K562 (cell line): ENCODE data around the gene TRIM40. TPM values are rescaled to one million over a fixed set of nuclear protein-coding genes. Genes with fewer than 3 reads are reported as not detected.

Source experiments
- CREB3L1 ChIP-seq: fragments of 450-650 bp; IDR thresholded peaks from 2 replicates; pipeline ENCODE4 v1.6.1; 2014; ENCODE audit warnings: low read depth, mild to moderate bottlenecking, moderate library complexity, borderline replicate concordance
- CTBP1 ChIP-seq: fragments of 450-650 bp; IDR thresholded peaks from 2 replicates; pipeline ENCODE4 v1.6.1; 2016; ENCODE audit warnings: borderline replicate concordance
- ESRRB ChIP-seq: fragments of 250-450 bp; sonication (Bioruptor Pico); IDR thresholded peaks from 2 replicates; pipeline ENCODE4 v1.5.0; 2020; ENCODE audit warnings: mild to moderate bottlenecking, moderate library complexity, borderline replicate concordance
- FOXK2 ChIP-seq, 2 experiments: fragments of 450-650 bp; IDR thresholded peaks in 1 of 2; conservative IDR thresholded peaks in 1 of 2; 2 replicates each; pipeline ENCODE4 v1.6.1; 2016; ENCODE audit warnings: low read depth in 2 of 2, mild to moderate bottlenecking in 1 of 2
- KLF1 ChIP-seq: fragments of 450-650 bp; IDR thresholded peaks from 2 replicates; pipeline ENCODE4 v1.6.1; 2016; ENCODE audit warnings: missing genetic modification characterization, missing compliant biosample characterization
- KLF16 ChIP-seq: IDR thresholded peaks from 2 replicates; pipeline ENCODE4 v1.6.1; 2016; ENCODE audit warnings: antibody characterized with exemption
- LEF1 ChIP-seq: fragments of 450-650 bp; IDR thresholded peaks from 2 replicates; pipeline ENCODE4 v1.6.1; 2016; ENCODE audit warnings: mild to moderate bottlenecking
- MCM5 ChIP-seq: fragments of 450-650 bp; IDR thresholded peaks from 2 replicates; pipeline ENCODE4 v1.6.1; 2016; ENCODE audit warnings: low read depth
- MYC ChIP-seq, 2 experiments: fragments of 250-450 bp in 1 of 2; sonication (Bioruptor Pico) in 1 of 2; IDR thresholded peaks; 2 replicates each; pipeline versions ENCODE4 v1.5.1 to v1.6.1; 2012 to 2021; ENCODE audit warnings: low read depth in 2 of 2, borderline replicate concordance in 1 of 2, improper control_type of control experiment in 1 of 2, low read length in 1 of 2, mild to moderate bottlenecking in 1 of 2, moderate library complexity in 1 of 2
- NR4A1 ChIP-seq, 2 experiments: fragments of 250-450 bp in 1 of 2; fragments of 450-650 bp in 1 of 2; sonication (Bioruptor Pico) in 1 of 2; IDR thresholded peaks; 2 replicates each; pipeline versions ENCODE4 v1.4.0 to v1.6.1; 2016 to 2020; ENCODE audit warnings: mild to moderate bottlenecking in 2 of 2, missing compliant biosample characterization in 1 of 2, missing genetic modification characterization in 1 of 2, moderate library complexity in 1 of 2
- OTX1 ChIP-seq: fragments of 450-650 bp; formaldehyde crosslinking; IDR thresholded peaks from 2 replicates; pipeline ENCODE4 v1.4.0; 2022; ENCODE audit warnings: mild to moderate bottlenecking
- SOX6 ChIP-seq: fragments of 450-650 bp; IDR thresholded peaks from 2 replicates; pipeline ENCODE4 v1.6.1; 2014; ENCODE audit warnings: mild to moderate bottlenecking
- SRSF3 ChIP-seq: fragments of 200-400 bp; formaldehyde crosslinking; IDR thresholded peaks from 2 replicates; pipeline ENCODE4 v1.6.1; 2016; ENCODE audit warnings: mild to moderate bottlenecking, low read length, moderate library complexity; ENCODE audit not compliant: insufficient read depth
- STAG1 ChIP-seq: sonication (generic); formaldehyde crosslinking; IDR thresholded peaks from 2 replicates; pipeline ENCODE4 v1.5.0; 2020; ENCODE audit warnings: missing genetic modification reagents, borderline replicate concordance
- TFAP4 ChIP-seq: sonication (generic); formaldehyde crosslinking; IDR thresholded peaks from 2 replicates; pipeline ENCODE4 v1.8.0; 2022; ENCODE audit warnings: missing genetic modification reagents, mild to moderate bottlenecking, moderate library complexity, borderline replicate concordance
- THRB ChIP-seq: fragments of 450-650 bp; formaldehyde crosslinking; conservative IDR thresholded peaks from 2 replicates; pipeline ENCODE4 v1.4.0; 2022; ENCODE audit warnings: mild to moderate bottlenecking, missing genetic modification characterization
- ZNF584 ChIP-seq: fragments of 200-800 bp; sonication (Bioruptor generic); IDR thresholded peaks from 2 replicates; pipeline ENCODE4 v1.6.1; 2016; ENCODE audit warnings: low read depth, mild to moderate bottlenecking, missing genetic modification characterization, missing compliant biosample characterization
- polyA plus RNA-seq, 8 experiments: library from polyadenylated mRNA; depleted of rRNA in 4 of 8; stranded (reverse) in 5 of 8; unstranded in 3 of 8; fragments of >200 nt; fragmentation: Nextera tagmentation in 2 of 8; fragmentation: Illumina TruSeq in 1 of 8; extraction: Ambion mirVana in 2 of 8; extraction: Trizol in 1 of 8; gene quantifications; 2 replicates each; pipeline versions ENCODE4 v1.2.1 to v1.2.3, GENCODE V29; 2011 to 2014; ENCODE audit warnings: inconsistent platforms in 1 of 8, missing spikeins in 1 of 8
- total RNA-seq, 7 experiments: library from RNA; depleted of rRNA in 6 of 7; stranded (reverse); fragments of >200 nt in 6 of 7; fragmentation: Illumina TruSeq in 2 of 7; extraction: Trizol in 2 of 7; gene quantifications; 2 replicates each; pipeline versions ENCODE4 v1.2.1 to v1.2.3, GENCODE V29; 2011 to 2021; ENCODE audit warnings: low replicate concordance in 1 of 7

TRIM40 gene
- total and polyA plus RNA-seq, 9 of the 15 experiments (the other 6 are each of a cell fraction or from before 2014, with no cell fraction given), result 0.04 to 0.08 TPM; not detected in 7

GRCh38 chr6:30102970-30103871 is 32.7 kb upstream of the TRIM40 start (continued):
- TF ChIP-seq SRSF3, result no peak
- peak; percentile 50; the same call in 1 of the 2 replicates for TF ChIP-seq STAG1 (CRISPR knock-in tag)
- TF ChIP-seq OTX1 (CRISPR knock-in tag), result peak; percentile 32; the same call in 1 of the 2 replicates
- TF ChIP-seq TFAP4 (CRISPR knock-in tag), result peak; percentile 94
- TF ChIP-seq NR4A1 (CRISPR knock-in tag; IDR thresholded peaks at IDR 0.05), result 0 out of 2 replicates have a peak, but pooled peaks have one; percentile 18
- no peak for TF ChIP-seq NR4A1 (tag; IDR thresholded peaks at IDR 0.05)
- TF ChIP-seq CREB3L1, result no peak
- TF ChIP-seq SOX6, result peak; percentile 29; the same call in 1 of the 2 replicates
- TF ChIP-seq FOXK2 (conservative IDR thresholded peaks at IDR 0.05 in 1 of 2, IDR thresholded peaks at IDR 0.05 in 1 of 2; ENCODE audit: low read depth in 2 of 2), result peak; percentile 90 to 91
- peak; percentile 48; the same call in 1 of the 2 replicates for TF ChIP-seq CTBP1
- no peak for TF ChIP-seq MCM5
- no peak for TF ChIP-seq LEF1
- peak; percentile 36; the same call in 1 of the 2 replicates for TF ChIP-seq MYC (IDR thresholded peaks at IDR 0.05; ENCODE audit: low read depth, low read length)
- TF ChIP-seq MYC (CRISPR knock-in tag; IDR thresholded peaks at IDR 0.05; ENCODE audit: borderline replicate concordance, low read depth), result no peak
- TF ChIP-seq ESRRB (CRISPR knock-in tag), result no peak
- TF ChIP-seq THRB (CRISPR knock-in tag), result 0 out of 2 replicates have a peak, but pooled peaks have one; percentile 64
- no peak for TF ChIP-seq ZNF584 (CRISPR knock-in tag)
- TF ChIP-seq KLF1 (tag), result no peak
- peak; percentile 48; the same call in 1 of the 2 replicates for TF ChIP-seq KLF16
